Measurements from ENCODE around the gene C1orf116.
"Not testable (repeated sequence)": the region's sequence is repeated elsewhere in the genome, so short reads cannot be mapped to it uniquely, and the experiment has no call there.

C1orf116 gene

GRCh38 chr1:207058878-207059867 is 26.6 kb upstream of the C1orf116 start:
- DNase-seq (ENCODE audit: low read depth) = no peak

DNA sequence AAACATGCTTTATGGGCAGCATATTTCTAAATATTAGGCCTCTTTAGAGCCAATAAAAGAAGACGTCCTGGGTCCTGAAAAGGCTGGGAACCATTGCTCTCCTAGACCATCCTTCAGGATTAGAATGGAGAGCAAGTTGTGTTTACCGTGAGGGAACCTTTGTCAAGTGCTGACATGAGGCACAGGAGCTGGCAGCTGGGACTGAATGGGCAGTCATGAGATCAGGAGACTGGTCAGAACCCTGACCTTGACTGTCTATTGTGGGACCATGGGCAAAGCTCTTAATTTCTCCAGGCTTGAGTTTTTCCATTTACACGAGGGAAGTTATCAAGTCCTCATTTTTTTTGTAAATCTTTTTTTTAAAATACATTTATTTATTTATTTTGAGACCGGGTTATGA is 25.7 kb upstream of the C1orf116 start:
- DNase-seq (ENCODE audit: low read depth) = no peak

DNA sequence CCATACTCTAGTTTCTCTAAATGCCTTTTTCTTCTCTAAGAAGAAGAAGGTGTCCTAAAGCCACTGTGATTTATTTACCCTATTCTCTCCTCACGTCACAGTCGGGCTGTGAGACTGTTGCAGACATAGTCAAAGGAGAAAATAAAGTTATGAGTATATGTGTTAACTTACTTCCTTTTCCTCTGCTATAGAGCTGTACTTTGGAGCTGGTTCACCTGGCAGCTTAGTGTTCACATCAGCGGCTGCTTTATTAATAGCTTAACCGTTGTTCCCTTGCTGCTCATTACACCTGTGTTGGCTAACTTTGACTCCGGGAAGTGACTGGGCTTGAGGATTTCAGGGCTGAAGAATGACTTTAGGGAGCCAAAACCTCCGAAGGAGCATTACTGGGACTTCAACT is 24.1 kb upstream of the C1orf116 start:
- no peak for DNase-seq (ENCODE audit: low read depth)

- DNase-seq (ENCODE audit: low read depth) = no peak
These were observed 22.9 kb upstream of the C1orf116 start for GRCh38 chr1:207055386-207056001.

DNA sequence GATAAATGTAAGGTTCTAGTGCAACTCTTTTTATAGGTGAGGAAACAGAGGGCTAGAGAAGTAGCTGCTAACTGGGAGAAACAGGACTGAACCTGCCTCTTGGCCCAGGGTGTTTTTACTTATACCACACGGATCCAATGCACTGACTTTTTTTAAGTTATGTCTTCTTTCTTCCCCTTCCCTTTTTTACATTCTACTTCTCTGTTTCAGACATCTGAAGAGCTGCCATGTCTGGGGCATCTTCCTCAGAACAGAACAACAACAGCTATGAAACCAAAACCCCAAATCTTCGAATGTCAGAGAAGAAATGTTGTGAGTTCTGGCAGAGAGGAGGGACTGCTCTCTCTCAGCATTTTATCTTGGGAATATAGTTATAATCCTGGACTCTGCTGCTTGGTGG is 21.9 kb upstream of the C1orf116 start:
- DNase-seq (ENCODE audit: low read depth) = no peak

DNA sequence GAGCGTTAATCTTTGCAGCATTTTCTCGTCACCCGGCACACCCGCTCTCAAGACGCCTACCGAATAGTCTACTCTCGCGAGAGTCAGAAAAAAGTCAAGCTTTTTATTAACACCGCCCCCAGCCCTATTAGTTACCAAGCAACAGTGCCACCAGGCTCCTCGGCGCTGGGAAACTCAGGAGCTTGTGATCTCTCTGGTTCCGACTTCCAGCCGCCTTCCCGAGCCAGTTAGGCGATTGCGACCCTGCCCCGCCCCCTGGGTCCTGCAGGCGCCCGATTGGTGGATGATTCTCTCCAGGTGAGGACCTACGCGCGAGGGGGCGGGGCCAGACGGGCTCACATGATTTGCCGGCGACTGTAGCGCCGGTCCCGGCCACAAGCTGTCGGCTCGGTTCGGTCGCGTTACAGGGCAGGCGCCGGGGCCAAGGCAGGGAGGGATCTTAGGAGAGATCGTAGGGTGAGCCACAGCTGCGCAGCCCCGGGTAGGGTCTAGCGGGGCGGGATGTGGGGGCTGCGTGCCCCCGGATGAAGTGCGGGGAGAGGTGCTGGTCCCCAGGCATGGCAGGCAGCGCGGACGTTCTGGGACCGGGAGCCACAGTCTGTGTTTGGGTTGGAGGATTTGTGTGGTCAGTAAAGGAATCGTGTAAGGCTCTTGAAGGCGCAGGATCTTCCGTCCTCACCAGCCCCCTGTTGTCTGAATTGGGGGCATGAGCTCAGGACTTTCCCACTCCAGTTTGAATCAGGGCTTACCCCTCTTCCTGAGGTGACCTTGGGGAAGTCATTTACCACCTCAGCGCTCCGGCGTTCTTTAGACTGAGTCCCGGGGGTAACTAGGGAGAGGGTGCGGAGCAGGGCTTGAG is 20.6 kb upstream of the C1orf116 start, which contains the start of gene PFKFB2:
Gene PFKFB2 (plus strand): TSS at position 365 of the 859 bp plus-strand sequence. CDS start 1,443 bp downstream, outside the sequence.
- DNase-seq (ENCODE audit: low read depth) = peak; percentile 90

GRCh38 chr1:207051191-207051943 is 18.8 kb upstream of the C1orf116 start, which contains the start of gene YOD1:
Gene YOD1, minus strand, starts transcription at chr1:207051208. Its CDS starts 178 bp downstream, at chr1:207051030.
- no peak for DNase-seq (ENCODE audit: low read depth)

- DNase-seq (ENCODE audit: low read depth) = peak; percentile 89
These were observed 18.1 kb upstream of the C1orf116 start for GRCh38 chr1:207050480-207051190.

- DNase-seq (ENCODE audit: low read depth) = peak; percentile 45
These were observed 17.4 kb upstream of the C1orf116 start for GRCh38 chr1:207049974-207050391.

- no peak for DNase-seq (ENCODE audit: low read depth)
These were observed 17.0 kb upstream of the C1orf116 start for GRCh38 chr1:207049514-207049913.

DNA sequence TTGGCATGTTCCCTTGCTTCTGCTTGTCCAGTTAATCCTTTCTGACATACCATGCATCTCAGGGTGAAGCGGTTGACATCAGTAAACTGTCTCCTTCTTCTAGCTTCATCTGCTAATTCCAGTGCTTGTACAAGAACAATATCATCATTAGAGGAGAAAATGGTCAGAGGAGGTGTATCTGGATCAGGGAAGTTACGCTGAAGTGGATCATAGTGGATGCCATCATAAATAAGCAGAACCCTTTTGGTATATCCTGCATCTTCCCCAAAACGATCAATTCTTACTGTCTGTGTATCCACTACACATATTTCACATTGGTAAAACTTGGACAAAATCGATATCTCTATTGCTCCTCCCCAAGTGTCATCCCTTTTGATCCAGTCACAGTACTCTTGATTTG is 16.5 kb upstream of the C1orf116 start:
- no peak for DNase-seq (ENCODE audit: low read depth)

GRCh38 chr1:207048041-207048440 is 15.5 kb upstream of the C1orf116 start:
- no peak for DNase-seq (ENCODE audit: low read depth)

- no peak for DNase-seq (ENCODE audit: low read depth)
These were observed 14.9 kb upstream of the C1orf116 start for GRCh38 chr1:207047505-207047904.

GRCh38 chr1:207045453-207045852 is 12.9 kb upstream of the C1orf116 start:
- DNase-seq (ENCODE audit: low read depth) = no peak

- DNase-seq (ENCODE audit: low read depth) = not testable (repeated sequence)
These were observed 8.8 kb upstream of the C1orf116 start for GRCh38 chr1:207041397-207041796.

DNA sequence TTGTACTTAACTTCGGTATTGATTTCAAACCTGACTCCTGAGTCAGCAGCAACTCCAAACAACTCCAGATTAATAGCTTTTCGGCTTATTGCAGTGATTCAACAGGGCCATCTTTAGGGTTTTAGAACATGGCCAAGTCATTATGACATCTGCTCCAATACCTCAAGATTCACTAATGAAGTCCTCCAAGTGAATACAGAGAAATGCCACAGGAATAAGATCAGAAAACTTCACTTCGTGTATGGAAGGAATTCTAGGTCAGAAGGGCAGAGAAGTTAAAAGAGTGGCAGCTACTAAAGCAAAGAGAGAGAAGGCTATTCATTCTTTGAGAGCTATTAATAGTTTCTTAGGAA is 7.6 kb upstream of the C1orf116 start:
- DNase-seq (ENCODE audit: low read depth) = no peak

- DNase-seq (ENCODE audit: low read depth) = no peak
These were observed 7.0 kb upstream of the C1orf116 start for GRCh38 chr1:207039380-207040180.

DNA sequence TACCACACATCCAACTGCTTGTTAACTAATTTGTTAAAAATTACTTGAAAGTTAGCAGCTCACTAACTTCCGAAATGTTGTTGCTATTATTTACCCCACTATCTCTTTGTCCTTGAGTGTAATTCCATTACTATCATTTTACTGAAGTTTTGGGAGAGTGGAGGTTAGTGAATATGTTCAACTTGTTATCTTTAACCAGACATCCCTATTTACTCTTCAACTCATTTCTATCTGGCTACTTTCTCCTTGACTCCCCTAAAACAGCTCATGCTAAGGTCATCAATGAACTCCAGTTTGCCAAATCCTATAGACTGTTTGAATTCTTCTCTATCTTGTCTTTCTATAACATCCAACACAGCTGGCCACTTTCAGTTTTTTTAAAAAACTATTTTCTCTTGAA is 4.3 kb upstream of the C1orf116 start:
- DNase-seq (ENCODE audit: low read depth) = no peak

DNA sequence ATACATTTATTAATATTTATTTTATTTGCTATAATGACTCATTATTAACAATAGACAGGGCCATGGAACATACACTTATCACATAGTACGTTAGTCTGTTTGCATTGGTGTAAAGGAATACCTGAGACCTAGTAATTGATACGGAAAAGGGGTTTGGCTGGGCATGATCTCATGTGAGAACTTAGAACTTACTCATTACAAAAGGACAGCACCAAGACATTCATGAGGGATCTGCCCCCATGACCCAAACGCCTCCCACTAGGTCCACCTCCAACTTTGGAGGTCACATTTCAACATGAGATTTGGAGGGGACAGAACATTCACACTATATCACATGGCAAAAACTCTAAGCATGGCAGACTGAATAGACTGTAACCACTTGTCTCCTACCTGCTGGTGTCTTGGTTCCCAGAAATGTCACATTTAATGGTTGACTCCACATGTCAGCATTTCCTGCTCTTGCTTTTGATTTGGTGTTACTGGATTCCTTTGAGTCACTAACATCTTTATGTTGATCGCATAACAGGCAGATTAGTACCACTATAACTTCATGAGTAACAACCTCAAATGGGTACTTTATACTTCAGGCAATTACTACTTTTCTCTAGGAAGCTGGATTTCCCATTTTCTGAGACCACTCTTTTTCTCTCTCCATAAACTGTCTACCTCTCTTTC is 3.5 kb upstream of the C1orf116 start:
- no peak for DNase-seq (ENCODE audit: low read depth)
